ENCODE results near the gene ROBO2.

- no peak for TF ChIP-seq POLR2A (IDR thresholded peaks at IDR 0.05; ENCODE audit: low read length)
- TF ChIP-seq REST (IDR thresholded peaks at IDR 0.05) = no peak
- no peak for TF ChIP-seq MAX (IDR thresholded peaks at IDR 0.05)
- TF ChIP-seq TFCP2L1 (CRISPR knock-in tag; IDR thresholded peaks at IDR 0.05) = no peak
- TF ChIP-seq CTCF (IDR thresholded peaks at IDR 0.05) = no peak
- TF ChIP-seq, protein P1, sequence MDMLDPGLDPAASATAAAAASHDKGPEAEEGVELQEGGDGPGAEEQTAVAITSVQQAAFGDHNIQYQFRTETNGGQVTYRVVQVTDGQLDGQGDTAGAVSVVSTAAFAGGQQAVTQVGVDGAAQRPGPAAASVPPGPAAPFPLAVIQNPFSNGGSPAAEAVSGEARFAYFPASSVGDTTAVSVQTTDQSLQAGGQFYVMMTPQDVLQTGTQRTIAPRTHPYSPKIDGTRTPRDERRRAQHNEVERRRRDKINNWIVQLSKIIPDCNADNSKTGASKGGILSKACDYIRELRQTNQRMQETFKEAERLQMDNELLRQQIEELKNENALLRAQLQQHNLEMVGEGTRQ (IDR thresholded peaks at IDR 0.05) = no peak
- no peak for TF ChIP-seq EHMT2 (IDR thresholded peaks at IDR 0.05; ENCODE audit: low read depth)
Observed at GRCh38 chr3:77436908-77437307, 397.0 kb downstream of the ROBO2 start.
